Mucosa of rectum (tissue), 2 donors: ENCODE results near the gene INAFM1.
"Not testable (repeated sequence)": the region's sequence is repeated elsewhere in the genome, so short reads cannot be mapped to it uniquely, and the experiment has no call there.

Experiments used
- H3K27ac ChIP-seq, 2 donors: one replicate each; pipeline ENCODE4 v1.7.0; 2013; ENCODE audit warnings: inconsistent platforms in 2 of 2, low read depth in 2 of 2, low read length in 2 of 2
- H3K27me3 ChIP-seq, 2 donors: one replicate each; pipeline ENCODE4 v1.7.0; 2013; ENCODE audit warnings: low read length in 2 of 2; ENCODE audit not compliant: control insufficient read depth in 2 of 2, insufficient read depth in 2 of 2
- H3K36me3 ChIP-seq, 2 donors: one replicate each; pipeline ENCODE4 v1.7.0; 2013; ENCODE audit warnings: low read length in 2 of 2; ENCODE audit not compliant: control insufficient read depth in 2 of 2, insufficient read depth in 2 of 2
- H3K4me1 ChIP-seq, 2 donors: one replicate each; pipeline ENCODE4 v1.7.0; 2013; ENCODE audit warnings: low read length in 2 of 2, mild to moderate bottlenecking in 1 of 2; ENCODE audit not compliant: control insufficient read depth in 2 of 2, insufficient read depth in 2 of 2
- H3K4me3 ChIP-seq, 2 donors: one replicate each; pipeline ENCODE4 v1.7.0; 2013; ENCODE audit warnings: low read length in 2 of 2
- H3K9ac ChIP-seq, 2 donors: one replicate each; pipeline ENCODE4 v1.7.0; 2013; ENCODE audit warnings: low read length in 2 of 2, low read depth in 1 of 2, mild to moderate bottlenecking in 1 of 2
- H3K9me3 ChIP-seq, 2 donors: one replicate each; pipeline ENCODE4 v1.7.0; 2013; ENCODE audit warnings: low read length in 2 of 2; ENCODE audit not compliant: control insufficient read depth in 2 of 2
- donor health status: healthy.
- donor health status: Normal muscosa, but diverticular disease.

INAFM1 gene

GRCh38 chr19:47283405-47284059 lies 8.8 kb downstream of the INAFM1 start:
- no peaks in the 10 kb centered on the region for H3K36me3 ChIP-seq
- no peak overlapping the region for H3K9ac ChIP-seq
- no peak overlapping the region for H3K27ac ChIP-seq
- no peaks in the 10 kb centered on the region for H3K27me3 ChIP-seq
- no peaks in the 10 kb centered on the region for H3K4me1 ChIP-seq
- H3K4me3 ChIP-seq: no peak overlapping the region
- H3K9me3 ChIP-seq: no peaks in the 10 kb centered on the region

GRCh38 chr19:47284324-47284899 lies 9.7 kb downstream of the INAFM1 start:
- Histone ChIP-seq H3K9ac (no peak overlapping the region), H3K27me3 (no peaks in the 10 kb centered on the region), H3K9me3 (no peaks in the 10 kb centered on the region), H3K27ac (no peak overlapping the region), H3K4me3 (no peak overlapping the region), H3K4me1 (peaks cover 0 to 5% of the 10 kb centered on the region in 2 donors), H3K36me3 (no peaks in the 10 kb centered on the region)

GRCh38 chr19:47296036-47296435 lies 21.4 kb downstream of the INAFM1 start:
- Histone ChIP-seq H3K36me3 (no peaks in the 10 kb centered on the region), H3K9ac (no peak overlapping the region), H3K27ac (no peak overlapping the region), H3K27me3 (no peaks in the 10 kb centered on the region), H3K4me3 (no peak overlapping the region), H3K4me1 (no peaks in the 10 kb centered on the region), H3K9me3 (no peaks in the 10 kb centered on the region)

- H3K36me3 ChIP-seq, H3K4me1 ChIP-seq, H3K9me3 ChIP-seq, H3K4me3 ChIP-seq, H3K27me3 ChIP-seq, H3K27ac ChIP-seq, H3K9ac ChIP-seq: not testable (repeated sequence)
These were observed 26.2 kb downstream of the INAFM1 start for GRCh38 chr19:47300867-47301266.

GRCh38 chr19:47302249-47302648 lies 27.6 kb downstream of the INAFM1 start:
- Histone ChIP-seq H3K27ac (no peak overlapping the region), H3K36me3 (no peaks in the 10 kb centered on the region), H3K4me3 (no peak overlapping the region), H3K4me1 (no peaks in the 10 kb centered on the region), H3K27me3 (no peaks in the 10 kb centered on the region), H3K9me3 (no peaks in the 10 kb centered on the region), H3K9ac (no peak overlapping the region)

GRCh38 chr19:47303966-47304365 lies 29.3 kb downstream of the INAFM1 start:
- no peaks in the 10 kb centered on the region for H3K9me3 ChIP-seq
- no peak overlapping the region for H3K4me3 ChIP-seq

GRCh38 chr19:47305309-47305751 lies 30.6 kb downstream of the INAFM1 start:
- H3K4me3 ChIP-seq: no peak overlapping the region
- no peak overlapping the region for H3K27ac ChIP-seq
- H3K9ac ChIP-seq: no peak overlapping the region

More at GRCh38 chr19:47303966-47304365, 29.3 kb downstream of the INAFM1 start:
- H3K27me3 ChIP-seq: no peaks in the 10 kb centered on the region
- no peak overlapping the region for H3K27ac ChIP-seq
- H3K4me1 ChIP-seq: no peaks in the 10 kb centered on the region
- H3K9ac ChIP-seq: no peak overlapping the region
- H3K36me3 ChIP-seq: no peaks in the 10 kb centered on the region

GRCh38 chr19:47306303-47306702 lies 31.6 kb downstream of the INAFM1 start:
- H3K4me3 ChIP-seq: no peak overlapping the region
- no peaks in the 10 kb centered on the region for H3K9me3 ChIP-seq
- no peaks in the 10 kb centered on the region for H3K36me3 ChIP-seq
- no peaks in the 10 kb centered on the region for H3K4me1 ChIP-seq
- no peak overlapping the region for H3K27ac ChIP-seq
- peaks cover 0 to 2% of the 10 kb centered on the region in 2 donors for H3K27me3 ChIP-seq
- H3K9ac ChIP-seq: no peak overlapping the region

More at GRCh38 chr19:47305309-47305751, 30.6 kb downstream of the INAFM1 start:
- no peaks in the 10 kb centered on the region for H3K27me3 ChIP-seq
- H3K4me1 ChIP-seq: no peaks in the 10 kb centered on the region
- H3K9me3 ChIP-seq: no peaks in the 10 kb centered on the region
- H3K36me3 ChIP-seq: no peaks in the 10 kb centered on the region

GRCh38 chr19:47309038-47309437 lies 34.4 kb downstream of the INAFM1 start:
- Histone ChIP-seq H3K4me1 (no peaks in the 10 kb centered on the region), H3K27ac (no peak overlapping the region), H3K36me3 (no peaks in the 10 kb centered on the region), H3K9me3 (no peaks in the 10 kb centered on the region), H3K9ac (no peak overlapping the region), H3K4me3 (no peak overlapping the region), H3K27me3 (peaks cover 0 to 2% of the 10 kb centered on the region in 2 donors)

GRCh38 chr19:47309608-47310007 lies 34.9 kb downstream of the INAFM1 start, which contains the start of gene C5AR1:
Gene C5AR1 (plus strand): TSS chr19:47309861. CDS start chr19:47309896, 35 bp downstream.
- H3K9ac ChIP-seq: no peak within 1 kb of the TSS
- no peaks in the 10 kb centered on the region for H3K4me1 ChIP-seq
- no peaks in the 10 kb centered on the region for H3K36me3 ChIP-seq
- peak within 1 kb of the TSS in 1 of 2 donors; percentile 28 for H3K4me3 ChIP-seq
- H3K27ac ChIP-seq: no peak within 1 kb of the TSS
- no peaks in the 10 kb centered on the region for H3K9me3 ChIP-seq
- H3K27me3 ChIP-seq: peaks cover 0 to 2% of the 10 kb centered on the region in 2 donors
